HS-27A (cell line): Measurements from ENCODE around the gene GLP2R.

Source experiments
- DNase-seq: peaks from one replicate; pipeline ENCODE4 v3.0.0-alpha.2; 2012; ENCODE audit warnings: low read depth, missing footprints

Gene GLP2R

GRCh38 chr17:9855036-9855435 lies 29.3 kb downstream of the GLP2R start:
- no peak for DNase-seq

GRCh38 chr17:9859781-9860180 lies 34.1 kb downstream of the GLP2R start:
- no peak for DNase-seq

- no peak for DNase-seq
Measured at GRCh38 chr17:9860851-9861250, 35.1 kb downstream of the GLP2R start.

- DNase-seq = no peak
Measured at GRCh38 chr17:9862220-9862619, 36.5 kb downstream of the GLP2R start.

- DNase-seq = no peak
Measured at GRCh38 chr17:9862949-9863348, 37.2 kb downstream of the GLP2R start.

- no peak for DNase-seq
Measured at GRCh38 chr17:9865586-9865985, 39.9 kb downstream of the GLP2R start.

- no peak for DNase-seq
Measured at GRCh38 chr17:9868552-9868951, 42.8 kb downstream of the GLP2R start.

- DNase-seq = no peak
Measured at GRCh38 chr17:9872852-9873251, 47.1 kb downstream of the GLP2R start.

- DNase-seq = no peak
Measured at GRCh38 chr17:9874722-9875121, 49.0 kb downstream of the GLP2R start.

- DNase-seq = no peak
Measured at GRCh38 chr17:9875441-9875840, 49.7 kb downstream of the GLP2R start.

GRCh38 chr17:9878356-9878755 lies 52.6 kb downstream of the GLP2R start:
- DNase-seq = no peak

- DNase-seq = no peak
Measured at GRCh38 chr17:9878786-9879525, 53.2 kb downstream of the GLP2R start.

- no peak for DNase-seq
Measured at GRCh38 chr17:9880582-9880999, 54.9 kb downstream of the GLP2R start.

- DNase-seq = no peak
Measured at GRCh38 chr17:9883451-9883850, 57.7 kb downstream of the GLP2R start.

GRCh38 chr17:9886141-9886930 lies 60.6 kb downstream of the GLP2R start:
- DNase-seq = no peak

GRCh38 chr17:9887508-9887907 lies 61.8 kb downstream of the GLP2R start:
- no peak for DNase-seq

GRCh38 chr17:9890124-9890523 lies 64.4 kb downstream of the GLP2R start:
- no peak for DNase-seq

- DNase-seq = no peak
Measured at GRCh38 chr17:9893411-9894012, 67.8 kb downstream of the GLP2R start.

- no peak for DNase-seq
Measured at GRCh38 chr17:9894231-9894630, 68.5 kb downstream of the GLP2R start.

GRCh38 chr17:9895923-9896322 lies 70.2 kb downstream of the GLP2R start:
- no peak for DNase-seq

GRCh38 chr17:9897372-9897968 lies 71.7 kb downstream of the GLP2R start:
- no peak for DNase-seq

- no peak for DNase-seq
Measured at GRCh38 chr17:9898812-9899211, 73.1 kb downstream of the GLP2R start.
